PFSK-1 (cell line): ENCODE data around the gene RASGRF2.

Source experiments
- FOXP2 ChIP-seq: optimal IDR thresholded peaks from 2 replicates; pipeline ENCODE3; 2011; ENCODE audit warnings: borderline replicate concordance, control low read depth, inconsistent platforms; ENCODE audit not compliant: insufficient read depth; ENCODE audit errors: extremely low read length, extremely low read depth
- POLR2AphosphoS5 ChIP-seq: IDR thresholded peaks from 2 replicates; pipeline ENCODE4 v1.6.1; 2012; ENCODE audit warnings: low read depth, mild to moderate bottlenecking, control low read depth, low read length, moderate library complexity
- SIN3A ChIP-seq: IDR thresholded peaks from 2 replicates; pipeline ENCODE4 v1.6.1; 2012; ENCODE audit warnings: mild to moderate bottlenecking, low read length, moderate library complexity, borderline replicate concordance; ENCODE audit not compliant: insufficient read depth
- TAF1 ChIP-seq: IDR thresholded peaks from 2 replicates; pipeline ENCODE4 v1.6.1; 2012; ENCODE audit warnings: low read length, control low read depth, borderline replicate concordance; ENCODE audit not compliant: insufficient read depth
- TF ChIP-seq, protein P1 (sequence below), 2 experiments: IDR thresholded peaks; 2 replicates each; pipeline versions ENCODE4 v1.6.1 to v1.8.0; 2011 to 2012; ENCODE audit warnings: low read depth in 2 of 2, low read length in 2 of 2, control low read depth in 1 of 2, inconsistent platforms in 1 of 2, mild to moderate bottlenecking in 1 of 2, moderate library complexity in 1 of 2; ENCODE audit not compliant: insufficient read depth in 1 of 2

The RASGRF2 gene

DNA sequence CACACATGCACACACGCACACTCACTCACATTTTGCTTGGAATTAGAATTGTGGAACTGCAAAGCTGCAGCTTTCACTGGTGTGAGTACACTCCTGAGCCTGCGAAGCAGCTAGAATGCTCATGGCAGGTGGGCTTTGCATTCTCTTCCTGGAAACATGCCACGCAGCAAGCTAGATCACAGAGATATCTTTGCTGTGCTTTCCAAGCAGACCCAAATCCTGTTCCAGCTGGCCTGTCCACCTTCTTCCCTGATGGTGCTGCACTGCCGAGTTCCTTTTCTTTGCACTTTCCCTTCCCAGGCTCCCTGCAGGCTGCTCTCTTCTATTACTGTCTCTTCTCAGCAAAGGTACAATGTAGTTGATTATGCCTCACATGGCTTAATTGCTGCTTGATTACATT, 180.3 kb downstream of the RASGRF2 start:
- no peak for TF ChIP-seq POLR2AphosphoS5
- TF ChIP-seq, protein P1, sequence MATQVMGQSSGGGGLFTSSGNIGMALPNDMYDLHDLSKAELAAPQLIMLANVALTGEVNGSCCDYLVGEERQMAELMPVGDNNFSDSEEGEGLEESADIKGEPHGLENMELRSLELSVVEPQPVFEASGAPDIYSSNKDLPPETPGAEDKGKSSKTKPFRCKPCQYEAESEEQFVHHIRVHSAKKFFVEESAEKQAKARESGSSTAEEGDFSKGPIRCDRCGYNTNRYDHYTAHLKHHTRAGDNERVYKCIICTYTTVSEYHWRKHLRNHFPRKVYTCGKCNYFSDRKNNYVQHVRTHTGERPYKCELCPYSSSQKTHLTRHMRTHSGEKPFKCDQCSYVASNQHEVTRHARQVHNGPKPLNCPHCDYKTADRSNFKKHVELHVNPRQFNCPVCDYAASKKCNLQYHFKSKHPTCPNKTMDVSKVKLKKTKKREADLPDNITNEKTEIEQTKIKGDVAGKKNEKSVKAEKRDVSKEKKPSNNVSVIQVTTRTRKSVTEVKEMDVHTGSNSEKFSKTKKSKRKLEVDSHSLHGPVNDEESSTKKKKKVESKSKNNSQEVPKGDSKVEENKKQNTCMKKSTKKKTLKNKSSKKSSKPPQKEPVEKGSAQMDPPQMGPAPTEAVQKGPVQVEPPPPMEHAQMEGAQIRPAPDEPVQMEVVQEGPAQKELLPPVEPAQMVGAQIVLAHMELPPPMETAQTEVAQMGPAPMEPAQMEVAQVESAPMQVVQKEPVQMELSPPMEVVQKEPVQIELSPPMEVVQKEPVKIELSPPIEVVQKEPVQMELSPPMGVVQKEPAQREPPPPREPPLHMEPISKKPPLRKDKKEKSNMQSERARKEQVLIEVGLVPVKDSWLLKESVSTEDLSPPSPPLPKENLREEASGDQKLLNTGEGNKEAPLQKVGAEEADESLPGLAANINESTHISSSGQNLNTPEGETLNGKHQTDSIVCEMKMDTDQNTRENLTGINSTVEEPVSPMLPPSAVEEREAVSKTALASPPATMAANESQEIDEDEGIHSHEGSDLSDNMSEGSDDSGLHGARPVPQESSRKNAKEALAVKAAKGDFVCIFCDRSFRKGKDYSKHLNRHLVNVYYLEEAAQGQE (IDR thresholded peaks at IDR 0.05; ENCODE audit: insufficient read depth in 1 of 2, low read depth in 2 of 2, low read length in 2 of 2) = no peak
- TF ChIP-seq FOXP2 = no peak
- no peak for TF ChIP-seq SIN3A

DNA sequence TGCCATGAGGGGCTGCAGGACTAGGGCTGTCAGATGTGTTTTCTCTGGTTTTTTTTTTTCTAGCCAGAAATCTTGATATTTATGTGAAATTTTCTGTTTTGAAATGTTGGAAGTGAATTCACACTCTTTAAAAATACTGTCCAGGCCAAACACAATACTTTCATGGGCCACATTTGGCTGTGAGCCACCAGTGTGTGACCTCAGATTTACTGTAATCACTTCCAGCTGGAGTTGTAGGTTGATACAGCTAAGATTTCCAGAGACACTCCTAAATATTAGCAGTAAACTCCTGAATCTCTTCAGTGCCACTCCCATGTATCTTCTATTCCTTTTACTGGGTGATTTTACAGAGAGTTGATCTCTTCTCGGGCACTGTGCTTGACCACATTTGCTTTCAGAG, 180.8 kb downstream of the RASGRF2 start:
- TF ChIP-seq, protein P1 (IDR thresholded peaks at IDR 0.05; ENCODE audit: insufficient read depth in 1 of 2, low read depth in 2 of 2, low read length in 2 of 2) = no peak
- TF ChIP-seq TAF1 (no peak), FOXP2 (no peak), SIN3A (no peak), POLR2AphosphoS5 (no peak)

DNA sequence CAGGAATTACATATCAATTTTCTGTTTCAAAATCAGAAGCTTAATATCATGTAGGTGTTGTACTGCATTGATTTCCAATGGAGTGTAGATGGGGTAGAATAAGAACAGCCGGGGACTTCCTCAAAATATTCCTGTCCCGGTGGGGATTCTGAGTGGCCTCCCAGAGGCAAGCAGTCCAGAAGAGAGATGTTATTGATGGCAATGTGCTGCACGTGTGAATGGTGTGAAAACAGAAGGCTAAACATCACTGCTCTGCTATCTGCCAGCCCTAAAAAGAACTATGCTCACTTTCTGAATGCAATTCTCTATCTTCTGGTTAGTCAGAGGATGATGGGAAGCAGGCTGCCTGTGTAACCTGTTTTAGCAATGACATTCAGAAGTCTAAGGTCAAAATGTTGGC, 181.9 kb downstream of the RASGRF2 start:
- TF ChIP-seq SIN3A (no peak), FOXP2 (no peak), TAF1 (no peak), POLR2AphosphoS5 (no peak)
- TF ChIP-seq, protein P1 (IDR thresholded peaks at IDR 0.05; ENCODE audit: insufficient read depth in 1 of 2, low read depth in 2 of 2, low read length in 2 of 2) = no peak

DNA sequence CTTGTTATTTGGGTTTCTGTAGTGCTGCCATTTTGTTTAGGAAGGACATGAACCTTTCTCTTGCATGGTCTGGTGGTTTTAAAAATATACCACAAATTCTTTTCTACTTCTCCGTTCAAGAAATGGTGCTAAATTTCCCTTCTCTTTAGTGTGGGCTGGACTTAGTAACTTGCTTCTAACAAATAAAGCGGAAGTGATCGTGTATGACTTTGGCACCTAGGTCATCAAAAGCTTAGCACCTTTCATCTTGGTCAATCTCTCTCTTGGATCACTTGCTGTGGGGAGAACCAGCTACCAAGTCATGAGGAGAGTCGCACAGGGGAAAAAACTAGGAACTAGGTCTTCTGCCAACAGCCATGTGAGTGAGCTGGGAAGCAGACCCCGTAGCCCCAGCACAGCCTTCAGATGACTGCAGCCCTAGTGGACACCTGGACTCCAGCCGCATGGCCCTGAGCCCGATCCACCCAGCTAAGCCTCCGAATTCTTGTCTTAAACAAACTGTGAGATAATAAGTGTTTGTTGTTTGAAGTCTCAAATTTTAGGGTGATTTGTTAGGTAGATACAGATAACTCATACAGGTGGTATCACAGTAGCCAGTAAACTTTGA, 185.3 kb downstream of the RASGRF2 start:
- TF ChIP-seq POLR2AphosphoS5 (no peak), FOXP2 (no peak), TAF1 (no peak), SIN3A (no peak)

DNA sequence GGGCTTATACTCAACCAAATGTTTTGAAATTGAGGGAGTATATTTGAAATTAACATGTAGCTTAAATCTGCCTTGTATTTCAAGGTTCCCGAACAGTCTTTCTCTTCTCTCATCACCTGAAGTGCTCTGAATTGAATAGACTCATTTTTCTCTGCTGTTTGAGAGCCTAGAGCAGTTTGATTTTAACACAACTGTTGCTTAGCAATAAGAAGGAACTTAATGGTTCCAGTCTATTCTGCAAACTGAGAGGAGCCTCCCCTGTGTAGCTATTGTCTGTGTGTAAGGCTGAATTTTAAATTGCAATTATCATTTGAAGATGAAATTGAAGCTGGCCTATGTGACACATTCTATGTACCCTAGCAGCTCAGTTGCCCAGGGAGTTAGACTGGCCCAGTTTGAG, 185.9 kb downstream of the RASGRF2 start:
- TF ChIP-seq SIN3A = no peak
- TF ChIP-seq, protein P1 (IDR thresholded peaks at IDR 0.05; ENCODE audit: insufficient read depth in 1 of 2, low read depth in 2 of 2, low read length in 2 of 2) = no peak
- TF ChIP-seq TAF1 = no peak
- TF ChIP-seq FOXP2 = no peak
- TF ChIP-seq POLR2AphosphoS5 = no peak
